OCI-LY7 (cell line): ENCODE measurements around the gene SEMA7A.

Experiments used
- CTCF ChIP-seq: fragments of 200-600 bp; sonication (generic); conservative IDR thresholded peaks from 2 replicates; pipeline ENCODE4 v1.5.1; 2014; ENCODE audit warnings: mild to moderate bottlenecking, antibody characterized with exemption, low read length, moderate library complexity, mixed read lengths
- EZH2phosphoT487 ChIP-seq: fragments of 200-600 bp; sonication (generic); IDR thresholded peaks from 2 replicates; pipeline ENCODE4 v1.6.1; 2018; ENCODE audit warnings: low read depth, borderline replicate concordance, mild to moderate bottlenecking, mixed run types, antibody characterized with exemption, low read length, moderate library complexity, mixed read lengths

- TF ChIP-seq CTCF (no peak), EZH2phosphoT487 (no peak)
Measured at GRCh38 chr15:74419432-74419831, 14.3 kb downstream of the SEMA7A start.
